ENCODE measurements around the gene PRDM4. TPM values are rescaled to one million over a fixed set of nuclear protein-coding genes. Genes with fewer than 3 reads are reported as not detected.

PRDM4 gene
- total RNA-seq, 4 donors from 2014 or later, result 41.6 to 71.2 (median 42.4) TPM

GRCh38 chr12:107748472-107748871 lies 12.5 kb downstream of the PRDM4 start:
- H3K4me1 ChIP-seq, result peaks cover 0 to 6% (median 1%) of the 10 kb centered on the region in 4 donors
- no peak for DNase-seq
- H3K9me3 ChIP-seq, result no peaks in the 10 kb centered on the region
- no peak overlapping the region for H3K27ac ChIP-seq
- TF ChIP-seq POLR2A (IDR thresholded peaks at IDR 0.05), result no peak
- TF ChIP-seq POLR2AphosphoS5 (IDR thresholded peaks at IDR 0.05), result no peak
- TF ChIP-seq, protein P1, sequence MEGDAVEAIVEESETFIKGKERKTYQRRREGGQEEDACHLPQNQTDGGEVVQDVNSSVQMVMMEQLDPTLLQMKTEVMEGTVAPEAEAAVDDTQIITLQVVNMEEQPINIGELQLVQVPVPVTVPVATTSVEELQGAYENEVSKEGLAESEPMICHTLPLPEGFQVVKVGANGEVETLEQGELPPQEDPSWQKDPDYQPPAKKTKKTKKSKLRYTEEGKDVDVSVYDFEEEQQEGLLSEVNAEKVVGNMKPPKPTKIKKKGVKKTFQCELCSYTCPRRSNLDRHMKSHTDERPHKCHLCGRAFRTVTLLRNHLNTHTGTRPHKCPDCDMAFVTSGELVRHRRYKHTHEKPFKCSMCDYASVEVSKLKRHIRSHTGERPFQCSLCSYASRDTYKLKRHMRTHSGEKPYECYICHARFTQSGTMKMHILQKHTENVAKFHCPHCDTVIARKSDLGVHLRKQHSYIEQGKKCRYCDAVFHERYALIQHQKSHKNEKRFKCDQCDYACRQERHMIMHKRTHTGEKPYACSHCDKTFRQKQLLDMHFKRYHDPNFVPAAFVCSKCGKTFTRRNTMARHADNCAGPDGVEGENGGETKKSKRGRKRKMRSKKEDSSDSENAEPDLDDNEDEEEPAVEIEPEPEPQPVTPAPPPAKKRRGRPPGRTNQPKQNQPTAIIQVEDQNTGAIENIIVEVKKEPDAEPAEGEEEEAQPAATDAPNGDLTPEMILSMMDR (IDR thresholded peaks at IDR 0.05), result no peak
- TF ChIP-seq EP300 (IDR thresholded peaks at IDR 0.05; ENCODE audit: low read depth), result no peak
- no peaks in the 10 kb centered on the region for H3K27me3 ChIP-seq
- intact Hi-C loops (cut with DNase I; ENCODE audit: low total_unique reads) (no loop called here), in situ Hi-C loops (cut with MboI; ENCODE audit: low pct_ligation_motif_present in 1 of 4, low pct_unique_long_range_greater_than_20kb in 1 of 4, low sequenced_read_pairs in 3 of 4) (no loop called here)
- WGBS, 2 donors (ENCODE audit: low coverage in 1 of 2), result 76 to 78% methylated on average over 6 of the region's 6 CpGs
- no peak overlapping the region for H3K4me3 ChIP-seq
- peaks cover 0 to 82% (median 32%) of the 10 kb centered on the region in 4 donors for H3K36me3 ChIP-seq

- H3K4me3 ChIP-seq, result no peak overlapping the region
- in situ Hi-C loops (cut with MboI; ENCODE audit: low pct_ligation_motif_present in 1 of 4, low pct_unique_long_range_greater_than_20kb in 1 of 4, low sequenced_read_pairs in 3 of 4), result no loop called here
- WGBS, 2 donors (ENCODE audit: low coverage in 1 of 2), result 78 to 86% methylated on average over 4 of the region's 4 CpGs
- H3K27me3 ChIP-seq, result no peaks in the 10 kb centered on the region
- no peak overlapping the region for H3K27ac ChIP-seq
- TF ChIP-seq, protein P1 (IDR thresholded peaks at IDR 0.05), result no peak
- no peak for TF ChIP-seq POLR2A (IDR thresholded peaks at IDR 0.05)
- TF ChIP-seq EP300 (IDR thresholded peaks at IDR 0.05; ENCODE audit: low read depth), result no peak
- TF ChIP-seq POLR2AphosphoS5 (IDR thresholded peaks at IDR 0.05), result no peak
- peak; percentile 15 for DNase-seq
- H3K9me3 ChIP-seq, result no peaks in the 10 kb centered on the region
- H3K36me3 ChIP-seq, result peaks cover 0 to 77% (median 38%) of the 10 kb centered on the region in 4 donors
- intact Hi-C loops (cut with DNase I; ENCODE audit: low total_unique reads), result no loop called here
- no peaks in the 10 kb centered on the region for H3K4me1 ChIP-seq
Observed at GRCh38 chr12:107736914-107737313, 24.0 kb downstream of the PRDM4 start.

- Histone ChIP-seq H3K9me3 (no peaks in the 10 kb centered on the region), H3K27me3 (no peaks in the 10 kb centered on the region), H3K27ac (no peak overlapping the region), H3K36me3 (peaks cover 0 to 65% (median 32%) of the 10 kb centered on the region in 4 donors), H3K4me1 (no peaks in the 10 kb centered on the region), H3K4me3 (no peak overlapping the region)
- DNase-seq, result no peak
- intact Hi-C loops (cut with DNase I; ENCODE audit: low total_unique reads) (no loop called here), in situ Hi-C loops (cut with MboI; ENCODE audit: low pct_ligation_motif_present in 1 of 4, low pct_unique_long_range_greater_than_20kb in 1 of 4, low sequenced_read_pairs in 3 of 4) (no loop called here)
- TF ChIP-seq POLR2AphosphoS5 (IDR thresholded peaks at IDR 0.05) (no peak), POLR2A (IDR thresholded peaks at IDR 0.05) (no peak), EP300 (IDR thresholded peaks at IDR 0.05; ENCODE audit: low read depth) (no peak)
- TF ChIP-seq, protein P1 (IDR thresholded peaks at IDR 0.05), result no peak
- 86 to 100% methylated on average over 2 of the region's 2 CpGs for WGBS, 2 donors (ENCODE audit: low coverage in 1 of 2)
Observed at GRCh38 chr12:107735763-107736162, 25.2 kb downstream of the PRDM4 start.

GRCh38 chr12:107734139-107734538 lies 26.8 kb downstream of the PRDM4 start:
- intact Hi-C loops (cut with DNase I; ENCODE audit: low total_unique reads), result no loop called here
- no peaks in the 10 kb centered on the region for H3K27me3 ChIP-seq
- H3K36me3 ChIP-seq, result peaks cover 0 to 51% (median 24%) of the 10 kb centered on the region in 4 donors
- 84 to 87% methylated on average over 5 of the region's 5 CpGs for WGBS, 2 donors (ENCODE audit: low coverage in 1 of 2)
- TF ChIP-seq, protein P1 (IDR thresholded peaks at IDR 0.05), result no peak
- TF ChIP-seq POLR2AphosphoS5 (IDR thresholded peaks at IDR 0.05) (no peak), EP300 (IDR thresholded peaks at IDR 0.05; ENCODE audit: low read depth) (no peak), POLR2A (IDR thresholded peaks at IDR 0.05) (no peak)
- DNase-seq, result no peak
- no peaks in the 10 kb centered on the region for H3K9me3 ChIP-seq
- no peak overlapping the region for H3K4me3 ChIP-seq
- in situ Hi-C loops (cut with MboI; ENCODE audit: low pct_ligation_motif_present in 1 of 4, low pct_unique_long_range_greater_than_20kb in 1 of 4, low sequenced_read_pairs in 3 of 4), result no loop called here
- H3K4me1 ChIP-seq, result no peaks in the 10 kb centered on the region
- no peak overlapping the region for H3K27ac ChIP-seq
